Measurements from ENCODE around the gene C1QTNF12. TPM values are rescaled to one million over a fixed set of nuclear protein-coding genes. Genes with fewer than 3 reads are reported as not detected.
"Not testable (repeated sequence)": the region's sequence is repeated elsewhere in the genome, so short reads cannot be mapped to it uniquely, and the experiment has no call there.

The C1QTNF12 gene
- total RNA-seq, 4 donors from 2014 or later = 3.1 to 8.2 TPM; not detected in 2

DNA sequence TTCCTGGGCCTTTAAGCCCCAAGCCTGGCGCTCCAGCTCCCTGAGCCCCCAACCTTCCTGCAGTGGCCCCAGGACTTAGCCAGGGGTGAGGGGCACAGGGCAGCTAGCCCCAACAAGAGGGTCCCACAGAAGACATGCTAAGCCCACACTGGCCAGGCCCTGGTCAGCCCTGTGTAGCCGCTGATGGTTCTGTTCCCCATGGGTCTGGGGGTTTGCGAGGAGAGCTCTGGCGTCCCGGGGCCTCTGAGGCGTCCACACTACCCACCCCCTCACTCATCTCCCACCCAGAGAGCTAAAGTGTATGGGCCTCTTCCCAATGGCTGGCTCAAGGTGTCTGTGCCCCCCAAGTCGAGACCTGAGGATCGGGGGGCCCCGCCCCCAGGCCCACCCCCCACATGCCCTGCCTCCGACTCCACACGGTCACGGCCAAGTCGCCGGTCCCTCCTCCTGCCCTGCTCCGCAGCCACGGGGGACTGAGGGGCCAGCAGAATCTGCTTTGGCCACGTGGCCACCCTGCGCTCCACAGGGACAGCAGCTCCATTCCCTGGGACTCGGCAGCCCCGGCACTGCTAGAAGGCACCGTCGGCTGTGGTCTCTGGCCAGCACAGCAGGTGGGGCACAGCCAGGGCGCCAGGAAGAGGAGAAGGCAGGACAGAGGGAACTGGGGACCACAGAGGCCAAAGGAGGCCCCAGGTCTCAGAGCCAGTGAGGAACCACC lies 47.9 kb downstream of the C1QTNF12 start:
- H3K4me3 ChIP-seq = no peak overlapping the region
- TF ChIP-seq, protein P1, sequence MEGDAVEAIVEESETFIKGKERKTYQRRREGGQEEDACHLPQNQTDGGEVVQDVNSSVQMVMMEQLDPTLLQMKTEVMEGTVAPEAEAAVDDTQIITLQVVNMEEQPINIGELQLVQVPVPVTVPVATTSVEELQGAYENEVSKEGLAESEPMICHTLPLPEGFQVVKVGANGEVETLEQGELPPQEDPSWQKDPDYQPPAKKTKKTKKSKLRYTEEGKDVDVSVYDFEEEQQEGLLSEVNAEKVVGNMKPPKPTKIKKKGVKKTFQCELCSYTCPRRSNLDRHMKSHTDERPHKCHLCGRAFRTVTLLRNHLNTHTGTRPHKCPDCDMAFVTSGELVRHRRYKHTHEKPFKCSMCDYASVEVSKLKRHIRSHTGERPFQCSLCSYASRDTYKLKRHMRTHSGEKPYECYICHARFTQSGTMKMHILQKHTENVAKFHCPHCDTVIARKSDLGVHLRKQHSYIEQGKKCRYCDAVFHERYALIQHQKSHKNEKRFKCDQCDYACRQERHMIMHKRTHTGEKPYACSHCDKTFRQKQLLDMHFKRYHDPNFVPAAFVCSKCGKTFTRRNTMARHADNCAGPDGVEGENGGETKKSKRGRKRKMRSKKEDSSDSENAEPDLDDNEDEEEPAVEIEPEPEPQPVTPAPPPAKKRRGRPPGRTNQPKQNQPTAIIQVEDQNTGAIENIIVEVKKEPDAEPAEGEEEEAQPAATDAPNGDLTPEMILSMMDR (IDR thresholded peaks at IDR 0.05) = no peak
- TF ChIP-seq POLR2A (IDR thresholded peaks at IDR 0.05) = no peak
- intact Hi-C loops (cut with DNase I; ENCODE audit: low total_unique reads) = no loop called here
- no peak overlapping the region for H3K27ac ChIP-seq
- peaks cover 0 to 8% of the 10 kb centered on the region in 2 donors for H3K4me1 ChIP-seq
- no peaks in the 10 kb centered on the region for H3K36me3 ChIP-seq
- no peak for DNase-seq
- H3K27me3 ChIP-seq = no peaks in the 10 kb centered on the region
- no peaks in the 10 kb centered on the region for H3K9me3 ChIP-seq

GRCh38 chr1:1197551-1198422 lies 48.7 kb downstream of the C1QTNF12 start:
- Histone ChIP-seq H3K4me3 (no peak overlapping the region), H3K9me3 (no peaks in the 10 kb centered on the region), H3K36me3 (no peaks in the 10 kb centered on the region), H3K27ac (no peak overlapping the region), H3K4me1 (peaks cover 0 to 8% of the 10 kb centered on the region in 2 donors), H3K27me3 (no peaks in the 10 kb centered on the region)
- DNase-seq = no peak
- no peak for TF ChIP-seq POLR2A (IDR thresholded peaks at IDR 0.05)
- TF ChIP-seq, protein P1 (IDR thresholded peaks at IDR 0.05) = no peak
- intact Hi-C loops (cut with DNase I; ENCODE audit: low total_unique reads) = no loop called here

GRCh38 chr1:1197188-1197500 lies 49.4 kb downstream of the C1QTNF12 start:
- Histone ChIP-seq H3K27ac (no peak overlapping the region), H3K4me1 (peaks cover 0 to 8% of the 10 kb centered on the region in 2 donors), H3K27me3 (no peaks in the 10 kb centered on the region), H3K4me3 (no peak overlapping the region), H3K9me3 (no peaks in the 10 kb centered on the region), H3K36me3 (no peaks in the 10 kb centered on the region)
- intact Hi-C loops (cut with DNase I; ENCODE audit: low total_unique reads) = no loop called here
- no peak for DNase-seq
- TF ChIP-seq, protein P1 (IDR thresholded peaks at IDR 0.05) = no peak
- TF ChIP-seq POLR2A (IDR thresholded peaks at IDR 0.05) = no peak

- Histone ChIP-seq H3K4me1 (peaks cover 0 to 8% of the 10 kb centered on the region in 2 donors), H3K27ac (no peak overlapping the region), H3K36me3 (no peaks in the 10 kb centered on the region), H3K9me3 (no peaks in the 10 kb centered on the region), H3K27me3 (no peaks in the 10 kb centered on the region), H3K4me3 (no peak overlapping the region)
- no peak for DNase-seq
- intact Hi-C loops (cut with DNase I; ENCODE audit: low total_unique reads) = no loop called here
- TF ChIP-seq POLR2A (IDR thresholded peaks at IDR 0.05) = no peak
- TF ChIP-seq, protein P1 (IDR thresholded peaks at IDR 0.05) = no peak
Measured at GRCh38 chr1:1196431-1197187, 49.9 kb downstream of the C1QTNF12 start.

DNA sequence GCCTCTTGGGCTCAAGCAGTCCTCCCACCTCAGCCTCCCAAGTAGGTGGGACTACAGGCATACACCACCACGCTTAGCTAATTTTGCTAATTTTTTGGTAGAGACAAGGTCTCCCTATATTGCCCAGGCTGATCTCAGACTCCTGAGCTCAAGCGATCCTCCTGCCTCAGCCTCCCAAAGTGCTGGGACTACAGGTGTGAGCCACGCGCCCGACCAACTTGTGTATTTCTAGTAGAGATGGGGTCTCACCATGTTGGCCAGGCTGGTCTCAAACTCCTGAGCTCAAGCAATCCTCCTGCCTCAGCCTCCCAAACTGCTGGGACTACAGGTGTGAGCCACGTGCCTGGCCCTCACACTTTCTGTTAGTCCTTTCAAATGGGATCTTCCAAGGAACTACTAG lies 50.8 kb downstream of the C1QTNF12 start:
- H3K9me3 ChIP-seq; H3K4me3 ChIP-seq; H3K27ac ChIP-seq; H3K27me3 ChIP-seq; H3K36me3 ChIP-seq; H3K4me1 ChIP-seq; DNase-seq; intact Hi-C loops (cut with DNase I; ENCODE audit: low total_unique reads): not testable (repeated sequence)
